K562 (cell line): Measurements from ENCODE around the gene VPS35L. TPM values are rescaled to one million over a fixed set of nuclear protein-coding genes. Genes with fewer than 3 reads are reported as not detected.

Source experiments
- ATAC-seq: fragments of 200-7000 bp; cut with Tn5 transposase; 3 replicates; pipeline ENCODE4 v1.9.1; 2020; ENCODE audit warnings: moderate library complexity
- BruUV-seq: library from RNA; stranded (reverse); fragments of 400-500 nt; replicated peaks from 2 replicates; lab custom pipeline; 2021; lab: Mats Ljungman, UMichigan
- CTCF ChIA-PET: fragments of 300-600 bp; formaldehyde crosslinking; extraction: SDS; loops from one replicate; lab custom pipeline; 2021; ENCODE audit warnings: low intra/inter-chr PET ratio; lab: Yijun Ruan, JAX
- POLR2A ChIA-PET: fragments of 300-600, 350-650 bp; sonication (Branson Sonifier 250); formaldehyde crosslinking; extraction: SDS; loops from one replicate; lab custom pipeline; 2021; ENCODE audit warnings: antibody characterized with exemption, inconsistent platforms; lab: Yijun Ruan, JAX
- DNase-seq, 4 experiments: peaks; one replicate each; pipeline versions ENCODE4 v3.0.0 to v3.0.0-alpha.2; 2011 to 2018; ENCODE audit warnings: low spot score in 3 of 4, mixed read lengths in 3 of 4; ENCODE audit errors: extremely low read depth in 1 of 4
- FAIRE-seq: peaks from 2 replicates; lab custom pipeline; 2011; peaks lifted over from hg19 to GRCh38; lab: Jason Lieb, UNC
- H2AFZ ChIP-seq: 2 replicates; pipeline ENCODE4 v1.6.0; 2011; ENCODE audit warnings: low read depth, low read length, control low read depth, inconsistent platforms
- H3K27ac ChIP-seq: fragments of 200-600 bp; 3 replicates; pipeline ENCODE4 v1.8.0; 2011; ENCODE audit warnings: low read depth, mild to moderate bottlenecking, control low read depth, inconsistent platforms, low read length, moderate library complexity, mixed read lengths; ENCODE audit errors: extremely low read depth
- H3K27me3 ChIP-seq, 2 experiments: fragments of 300-600 bp in 1 of 2; 2 replicates in 1 of 2; 3 replicates in 1 of 2; pipeline versions ENCODE4 v1.6.0 to v1.8.0; 2011; ENCODE audit warnings: inconsistent platforms in 2 of 2, low read length in 2 of 2, mild to moderate bottlenecking in 1 of 2, mixed read lengths in 1 of 2, moderate library complexity in 1 of 2; ENCODE audit not compliant: control insufficient read depth in 2 of 2, insufficient read depth in 2 of 2
- H3K36me3 ChIP-seq: fragments of 300-600 bp; 3 replicates; pipeline ENCODE4 v1.8.0; 2011; ENCODE audit warnings: mild to moderate bottlenecking, low read length, inconsistent platforms; ENCODE audit not compliant: control insufficient read depth, insufficient read depth
- H3K4me1 ChIP-seq, 2 experiments: fragments of 200-600 bp in 1 of 2; replicated peaks in 1 of 2; 2 replicates in 1 of 2; 3 replicates in 1 of 2; pipeline versions ENCODE4 v1.5.1 to v1.8.0; 2011; ENCODE audit warnings: inconsistent platforms in 2 of 2, low read length in 2 of 2, mild to moderate bottlenecking in 1 of 2, mixed read lengths in 1 of 2, moderate library complexity in 1 of 2; ENCODE audit not compliant: control insufficient read depth in 2 of 2, insufficient read depth in 2 of 2
- H3K4me2 ChIP-seq: 2 replicates; pipeline ENCODE4 v1.6.1; 2011; ENCODE audit warnings: low read length, control low read depth, inconsistent platforms, mixed read lengths; ENCODE audit not compliant: insufficient read depth
- H3K4me3 ChIP-seq: fragments of 200-600 bp; sonication (generic), shearing (Covaris generic); 2 replicates; pipeline ENCODE4 v1.5.1; 2016; ENCODE audit warnings: control low read depth, inconsistent platforms
- H3K79me2 ChIP-seq: fragments of 200-600 bp; 3 replicates; pipeline ENCODE4 v1.8.0; 2011; ENCODE audit warnings: low read length, inconsistent platforms; ENCODE audit not compliant: control insufficient read depth, insufficient read depth
- H3K9ac ChIP-seq, 2 experiments: 2 replicates each; pipeline versions ENCODE4 v1.6.0 to v1.6.1; 2011; ENCODE audit warnings: low read depth in 2 of 2, low read length in 2 of 2, control low read depth in 1 of 2, inconsistent platforms in 1 of 2, mild to moderate bottlenecking in 1 of 2, mixed read lengths in 1 of 2; ENCODE audit not compliant: insufficient read depth in 1 of 2
- H3K9me1 ChIP-seq: one replicate; pipeline ENCODE4 v1.6.0; 2011; ENCODE audit warnings: inconsistent platforms, mild to moderate bottlenecking, low read length, moderate library complexity; ENCODE audit not compliant: control insufficient read depth, insufficient read depth
- H3K9me3 ChIP-seq: replicated peaks from 2 replicates; pipeline ENCODE4 v1.5.1; 2011; ENCODE audit warnings: low read depth, low read length, inconsistent platforms; ENCODE audit not compliant: control insufficient read depth, insufficient read depth
- H4K20me1 ChIP-seq: replicated peaks from 2 replicates; pipeline ENCODE4 v1.6.1; 2011; ENCODE audit warnings: low read length, inconsistent platforms, mixed read lengths; ENCODE audit not compliant: control insufficient read depth, insufficient read depth
- SMAD3 ChIP-seq: fragments of 450-650 bp; formaldehyde crosslinking; conservative IDR thresholded peaks from 2 replicates; pipeline ENCODE4 v1.4.0; 2020; ENCODE audit warnings: mild to moderate bottlenecking
- TARDBP ChIP-seq: fragments of 450-650 bp; IDR thresholded peaks from 2 replicates; pipeline ENCODE4 v1.6.1; 2016
- WGBS: fragments of 100-300 bp; shearing (Covaris generic); methylation state at CpG from one replicate; pipeline ENCODE4 v1.1.6; 2016; ENCODE audit warnings: low coverage, mixed read lengths; ENCODE audit not compliant: insufficient coverage; ENCODE audit errors: missing lambda C conversion rate; 5-methylcytosine and 5-hydroxymethylcytosine counted together
- in situ Hi-C: fragments of 300-500 bp; cut with MboI; formaldehyde crosslinking; loops from 4 replicates; pipeline ENCODE4 v1.15.0; 2018; ENCODE audit warnings: inconsistent platforms, mixed read lengths
- intact Hi-C: fragments of 100-400 bp; cut with micrococcal nuclease; formaldehyde crosslinking; loops from 2 replicates; pipeline ENCODE4 v1.14.2; 2022
- polyA plus RNA-seq, 8 experiments: library from polyadenylated mRNA; depleted of rRNA in 4 of 8; stranded (reverse) in 5 of 8; unstranded in 3 of 8; fragments of >200 nt; fragmentation: Nextera tagmentation in 2 of 8; fragmentation: Illumina TruSeq in 1 of 8; extraction: Ambion mirVana in 2 of 8; extraction: Trizol in 1 of 8; gene quantifications; 2 replicates each; pipeline versions ENCODE4 v1.2.1 to v1.2.3, GENCODE V29; 2011 to 2014; ENCODE audit warnings: inconsistent platforms in 1 of 8, missing spikeins in 1 of 8
- total RNA-seq, 7 experiments: library from RNA; depleted of rRNA in 6 of 7; stranded (reverse); fragments of >200 nt in 6 of 7; fragmentation: Illumina TruSeq in 2 of 7; extraction: Trizol in 2 of 7; gene quantifications; 2 replicates each; pipeline versions ENCODE4 v1.2.1 to v1.2.3, GENCODE V29; 2011 to 2021; ENCODE audit warnings: low replicate concordance in 1 of 7
- TF ChIP-seq, protein P1 (sequence below): fragments of 250-450 bp; sonication (Bioruptor Pico); IDR thresholded peaks from 2 replicates; pipeline ENCODE4 v1.5.0; 2021; ENCODE audit warnings: mild to moderate bottlenecking, moderate library complexity

The VPS35L gene
- total and polyA plus RNA-seq, 9 of the 15 experiments (the other 6 are each of a cell fraction or from before 2014, with no cell fraction given) = 10.2 to 30.4 (median 20.1) TPM

DNA sequence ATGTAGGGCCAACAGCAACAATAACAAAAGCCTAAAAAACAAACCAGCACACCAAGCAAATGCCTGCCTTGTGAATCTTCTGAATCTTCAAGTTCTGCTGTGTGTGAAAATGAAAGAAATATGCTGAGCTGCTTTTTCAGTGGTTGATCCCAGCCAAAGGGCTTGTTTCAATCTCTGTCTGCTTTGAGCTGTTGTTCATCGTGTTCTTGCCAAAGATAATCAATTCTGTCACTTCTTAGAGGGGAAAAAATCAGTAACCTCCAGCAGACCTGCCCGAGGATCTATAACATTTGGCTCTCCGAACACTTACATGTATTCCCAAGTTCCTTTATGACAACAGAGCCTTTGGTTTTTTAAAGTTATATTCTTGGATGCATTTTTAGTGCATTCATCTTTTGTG is 65.9 kb downstream of the VPS35L start:
- BruUV-seq = no TSS peak
- Histone ChIP-seq H3K27me3 (no peaks in the 10 kb centered on the region), H3K9me1 (peaks cover 3% of the 10 kb centered on the region), H4K20me1 (no peaks in the 10 kb centered on the region), H3K79me2 (no peaks in the 10 kb centered on the region), H3K9ac (no peak overlapping the region), H3K4me3 (no peak overlapping the region), H3K36me3 (no peaks in the 10 kb centered on the region), H3K9me3 (no peaks in the 10 kb centered on the region), H3K4me1 (no peaks in the 10 kb centered on the region), H3K27ac (no peak overlapping the region), H3K4me2 (no peak overlapping the region), H2AFZ (no peak overlapping the region)
- 37% methylated on average over 3 of the region's 3 CpGs for WGBS
- ChIA-PET CTCF (no interaction called here), POLR2A (no interaction called here)
- TF ChIP-seq TARDBP (no peak), SMAD3 (CRISPR knock-in tag) (no peak)
- TF ChIP-seq, protein P1, sequence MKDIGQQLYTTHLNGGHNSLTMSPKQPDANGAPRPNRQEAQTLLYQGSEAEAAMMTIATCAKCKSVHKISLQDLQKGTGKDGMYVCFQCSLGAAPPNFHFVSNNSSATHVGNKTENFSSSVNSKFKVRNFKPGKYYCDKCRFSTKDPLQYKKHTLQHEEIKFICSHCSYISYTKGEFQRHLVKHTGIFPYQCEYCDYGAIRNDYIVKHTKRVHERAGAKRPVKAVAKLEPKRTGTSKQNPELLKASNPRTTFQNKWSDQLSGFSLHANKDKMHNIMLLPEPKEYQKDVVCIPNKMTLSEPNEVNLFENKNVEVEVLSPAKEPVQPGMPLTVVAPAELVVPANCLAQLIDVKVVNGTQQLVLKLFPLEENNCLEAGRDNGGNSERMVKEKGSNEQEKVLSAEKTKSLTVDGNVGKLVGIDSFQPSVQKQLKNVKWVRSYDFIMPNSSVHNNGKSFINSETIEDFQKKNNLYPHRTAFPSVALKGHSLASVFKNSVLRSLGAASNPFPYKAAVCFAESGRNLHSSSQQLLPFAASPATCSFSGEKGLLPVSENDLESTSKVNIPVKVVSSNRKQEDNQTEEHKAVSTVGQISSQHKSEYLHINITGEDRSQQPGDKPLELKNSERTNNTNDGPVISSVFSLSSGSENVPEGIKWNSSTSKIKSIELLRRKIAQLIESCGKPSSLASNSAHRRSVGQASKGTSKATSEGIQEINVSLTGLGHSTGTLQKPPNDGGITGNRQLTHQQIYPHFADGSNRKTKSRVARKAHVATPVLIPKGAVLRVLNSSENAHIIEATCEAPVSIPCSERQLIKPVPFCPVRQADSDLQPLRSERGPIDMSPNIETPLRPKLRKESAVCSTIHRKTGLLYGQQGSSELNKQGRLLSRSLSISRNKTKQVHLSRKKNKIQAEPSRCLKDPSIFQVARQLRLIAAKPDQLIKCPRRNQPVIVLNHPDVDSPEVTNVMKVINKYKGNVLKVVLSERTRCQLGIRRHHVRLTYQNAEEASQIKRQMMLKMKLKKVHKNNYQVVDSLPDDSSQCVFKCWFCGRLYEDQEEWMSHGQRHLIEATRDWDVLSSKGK = no peak
- no peak for DNase-seq
- no peak for ATAC-seq
- in situ Hi-C loops (no loop called here), intact Hi-C loops (no loop called here)
- no peak for FAIRE-seq
